GM12865 (cell line): ENCODE data around the gene RNF135.
"Not testable (repeated sequence)": the region's sequence is repeated elsewhere in the genome, so short reads cannot be mapped to it uniquely, and the experiment has no call there.

ENCODE experiments used
- DNase-seq: peaks from one replicate; pipeline ENCODE4 v3.0.0; 2010; ENCODE audit warnings: low read depth
- H3K4me3 ChIP-seq: 2 replicates; pipeline ENCODE4 v1.5.1; 2011; ENCODE audit warnings: mild to moderate bottlenecking, low read depth, low read length, control low read depth
- TF ChIP-seq, protein P1 (sequence below): IDR thresholded peaks from 2 replicates; pipeline ENCODE4 v1.5.1; 2011; ENCODE audit warnings: low read length, control low read depth, low read depth, inconsistent platforms; ENCODE audit not compliant: insufficient read depth; ENCODE audit errors: missing control alignments

Gene RNF135

DNA sequence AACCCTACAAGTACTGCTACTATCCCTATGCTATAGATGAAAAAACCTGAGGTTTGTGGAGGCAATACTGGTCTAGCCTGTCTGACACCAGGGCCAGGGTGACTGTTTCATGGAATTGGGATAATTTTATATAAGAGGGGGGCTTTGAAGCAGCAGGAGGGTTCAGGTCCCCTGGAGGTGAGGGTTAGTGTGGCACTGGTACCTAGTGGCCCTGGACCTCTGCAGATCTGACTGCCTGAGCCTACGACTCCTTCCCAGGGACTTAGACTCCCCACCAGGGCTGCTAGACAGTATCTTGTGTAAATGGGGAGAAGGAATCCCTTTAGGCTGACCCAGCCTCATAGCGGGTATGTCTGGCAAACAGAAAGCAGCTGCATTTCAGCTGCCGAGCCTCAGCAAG lies 42.3 kb upstream of the RNF135 start:
- DNase-seq, result no peak
- TF ChIP-seq, protein P1, sequence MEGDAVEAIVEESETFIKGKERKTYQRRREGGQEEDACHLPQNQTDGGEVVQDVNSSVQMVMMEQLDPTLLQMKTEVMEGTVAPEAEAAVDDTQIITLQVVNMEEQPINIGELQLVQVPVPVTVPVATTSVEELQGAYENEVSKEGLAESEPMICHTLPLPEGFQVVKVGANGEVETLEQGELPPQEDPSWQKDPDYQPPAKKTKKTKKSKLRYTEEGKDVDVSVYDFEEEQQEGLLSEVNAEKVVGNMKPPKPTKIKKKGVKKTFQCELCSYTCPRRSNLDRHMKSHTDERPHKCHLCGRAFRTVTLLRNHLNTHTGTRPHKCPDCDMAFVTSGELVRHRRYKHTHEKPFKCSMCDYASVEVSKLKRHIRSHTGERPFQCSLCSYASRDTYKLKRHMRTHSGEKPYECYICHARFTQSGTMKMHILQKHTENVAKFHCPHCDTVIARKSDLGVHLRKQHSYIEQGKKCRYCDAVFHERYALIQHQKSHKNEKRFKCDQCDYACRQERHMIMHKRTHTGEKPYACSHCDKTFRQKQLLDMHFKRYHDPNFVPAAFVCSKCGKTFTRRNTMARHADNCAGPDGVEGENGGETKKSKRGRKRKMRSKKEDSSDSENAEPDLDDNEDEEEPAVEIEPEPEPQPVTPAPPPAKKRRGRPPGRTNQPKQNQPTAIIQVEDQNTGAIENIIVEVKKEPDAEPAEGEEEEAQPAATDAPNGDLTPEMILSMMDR, result no peak
- no peak overlapping the region for H3K4me3 ChIP-seq

DNA sequence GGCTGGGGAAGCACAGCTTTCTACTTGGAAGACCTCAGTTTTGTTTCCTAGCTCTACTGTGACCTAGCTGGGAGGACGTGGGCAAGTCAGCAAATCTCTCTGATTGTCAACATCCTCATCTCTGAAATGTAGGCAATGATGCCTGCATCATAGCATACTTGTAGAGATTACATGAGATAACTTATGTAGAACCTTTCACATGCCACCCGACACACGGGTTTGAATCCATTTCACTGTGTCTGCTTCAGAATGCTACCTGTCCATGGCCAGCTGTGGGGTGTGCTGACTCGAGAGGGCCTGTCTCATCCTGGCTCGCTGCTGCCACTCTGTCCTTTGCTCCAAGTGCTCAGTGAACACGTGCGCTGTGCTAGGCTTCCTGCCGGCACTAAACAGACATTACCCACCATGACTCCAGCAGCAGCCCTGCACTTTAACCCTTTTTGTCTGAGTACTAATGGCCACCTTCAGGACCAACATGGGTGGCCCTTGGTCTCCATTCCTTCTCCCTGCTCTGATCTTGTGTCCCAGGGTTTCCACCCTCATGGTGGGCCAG lies 41.7 kb upstream of the RNF135 start:
- TF ChIP-seq, protein P1, result no peak
- DNase-seq, result no peak
- no peak overlapping the region for H3K4me3 ChIP-seq

DNA sequence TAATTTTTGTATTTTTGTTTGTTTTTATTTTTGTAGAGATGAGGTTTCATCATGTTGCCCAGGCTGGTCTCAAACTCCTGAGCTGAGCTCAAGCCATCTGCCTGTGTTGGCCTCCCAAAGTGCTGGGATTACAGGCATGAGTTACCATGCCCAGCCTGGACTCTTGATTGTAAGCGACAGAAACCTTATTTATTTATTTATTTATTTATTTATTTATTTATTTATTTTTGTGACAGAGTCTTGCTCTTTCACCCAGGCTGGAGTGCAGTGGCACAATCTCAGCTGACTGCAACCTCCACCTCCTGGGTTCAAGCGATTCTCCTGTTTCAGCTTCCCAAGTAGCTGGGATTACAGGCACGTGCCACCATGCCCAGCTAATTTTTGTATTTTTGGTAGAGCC lies 41.0 kb upstream of the RNF135 start:
- not testable (repeated sequence) for DNase-seq, H3K4me3 ChIP-seq

DNA sequence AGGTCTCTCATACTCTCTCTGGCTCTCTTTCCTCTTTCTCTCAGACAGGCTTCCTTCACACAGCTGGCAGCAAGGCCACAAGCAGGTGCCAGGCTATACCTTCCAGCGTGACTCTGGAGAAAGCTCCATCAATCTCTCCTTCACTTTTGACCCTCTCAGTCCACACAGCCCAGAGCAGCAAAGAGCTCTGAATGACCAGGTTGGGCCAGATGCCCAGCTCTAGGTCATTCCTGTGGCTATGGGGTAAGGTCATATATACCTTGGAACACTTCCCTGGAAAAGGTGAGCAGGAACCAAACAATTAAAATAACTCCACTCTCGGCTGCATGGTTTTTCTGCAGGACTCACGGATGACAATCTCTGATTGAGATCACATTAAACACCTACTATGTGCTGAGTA lies 40.3 kb upstream of the RNF135 start:
- no peak for DNase-seq
- TF ChIP-seq, protein P1, result no peak
- no peak overlapping the region for H3K4me3 ChIP-seq

DNA sequence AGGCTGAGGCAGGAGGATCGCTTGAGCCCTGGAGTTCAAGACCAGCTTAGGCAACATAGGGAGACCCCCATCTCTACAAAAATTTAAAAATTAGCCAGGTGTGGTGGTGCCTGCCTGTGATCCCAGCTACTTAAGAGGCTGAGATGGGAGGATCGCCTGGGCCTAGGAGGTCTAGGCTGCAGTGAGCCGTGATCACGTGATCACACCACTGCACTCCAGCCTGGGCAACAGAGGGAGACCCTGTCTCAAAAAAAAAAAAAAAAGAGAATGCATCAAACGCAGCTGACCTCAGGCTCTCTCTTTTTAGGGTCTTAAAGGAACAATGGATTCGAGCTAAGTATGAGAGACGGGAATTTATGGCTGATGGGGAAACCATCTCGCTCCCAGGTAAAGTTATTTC lies 39.3 kb upstream of the RNF135 start:
- not testable (repeated sequence) for H3K4me3 ChIP-seq, DNase-seq

DNA sequence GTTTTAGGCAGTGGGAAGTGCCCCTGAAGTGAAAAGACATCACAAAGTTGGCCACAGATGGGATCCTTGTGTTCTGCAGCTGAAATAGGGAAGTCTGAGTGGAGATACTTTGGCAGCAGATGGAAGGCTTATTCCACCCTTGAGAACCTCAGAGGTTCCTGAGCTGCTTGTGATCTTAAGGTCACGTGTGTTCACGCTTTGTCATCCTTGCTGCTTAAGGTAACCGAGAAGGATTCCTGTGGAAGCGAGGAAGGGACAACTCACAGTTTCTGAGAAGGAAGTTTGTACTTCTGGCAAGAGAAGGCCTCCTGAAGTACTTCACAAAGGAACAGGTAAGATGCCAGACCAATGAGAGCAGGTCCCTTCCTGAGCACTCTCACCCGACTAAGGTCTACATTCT lies 36.9 kb upstream of the RNF135 start:
- TF ChIP-seq, protein P1, result no peak
- no peak for DNase-seq
- H3K4me3 ChIP-seq, result no peak overlapping the region

DNA sequence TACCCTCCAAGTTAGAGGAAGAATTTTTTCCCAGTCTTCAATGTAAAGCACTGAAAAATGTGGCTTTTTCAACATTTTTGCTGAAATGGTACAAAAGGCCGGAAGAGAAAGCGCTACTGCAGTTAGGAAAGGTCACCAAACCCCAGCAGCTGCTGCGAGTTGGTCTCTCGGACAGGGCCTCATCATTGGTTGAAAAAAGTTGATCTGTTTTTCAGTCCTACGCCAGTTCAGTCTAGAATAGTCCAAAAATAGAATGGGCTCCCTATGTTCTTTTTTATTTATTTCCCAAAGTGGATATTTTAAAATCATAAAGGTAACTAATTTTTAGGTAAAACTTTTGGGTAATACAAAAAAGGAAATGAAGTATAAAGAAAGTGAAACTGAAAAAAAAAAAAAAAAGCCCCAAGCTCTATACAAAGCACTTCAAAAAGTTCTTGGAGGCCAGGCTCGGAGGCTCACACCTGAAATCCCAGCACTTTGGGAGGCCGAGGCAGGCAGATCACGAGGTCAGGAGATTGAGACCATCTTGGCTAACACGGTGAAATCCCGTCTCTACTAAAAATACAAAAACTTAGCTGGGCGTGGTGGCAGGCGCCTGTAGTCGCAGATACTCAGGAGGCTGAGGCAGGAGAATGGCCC lies 31.7 kb upstream of the RNF135 start:
- DNase-seq, result peak; percentile 65
- TF ChIP-seq, protein P1, result no peak
- H3K4me3 ChIP-seq, result peak overlapping the region; percentile 21; the same call in 1 of the 2 replicates

DNA sequence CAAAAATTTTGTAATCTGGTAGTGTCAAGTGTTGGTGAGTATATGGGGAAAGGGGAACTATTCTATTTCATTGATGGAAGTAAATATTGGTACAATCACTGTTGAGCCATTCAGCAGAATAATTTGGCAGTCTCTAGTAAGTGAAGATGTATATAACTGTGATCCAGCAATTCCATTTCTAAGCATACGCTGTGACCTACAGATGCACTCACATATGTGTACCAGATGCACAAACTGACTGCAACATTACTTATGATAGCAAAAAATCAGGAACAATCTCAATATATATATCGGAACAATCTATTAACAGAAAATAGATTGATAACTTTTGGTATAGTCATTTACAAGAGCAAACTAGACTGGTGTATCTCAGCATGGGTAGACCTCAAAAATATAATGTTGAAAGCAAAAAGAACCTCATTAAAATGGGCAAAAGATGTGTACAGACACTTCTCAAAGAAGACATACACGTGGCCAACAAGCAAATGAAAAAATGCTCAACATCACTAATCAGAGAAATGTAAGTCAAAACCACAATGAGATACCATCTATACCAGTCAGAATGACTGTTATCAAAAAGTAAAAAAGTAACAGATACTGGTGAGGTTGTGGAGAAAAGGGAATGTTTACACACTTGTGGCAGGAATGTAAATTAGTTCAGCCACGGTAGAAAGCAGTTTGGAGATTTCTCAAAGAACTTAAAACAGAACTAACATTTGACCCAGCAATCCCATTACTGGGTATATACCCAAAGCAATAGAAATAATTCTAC lies 28.3 kb upstream of the RNF135 start:
- no peak for DNase-seq
- no peak overlapping the region for H3K4me3 ChIP-seq
- TF ChIP-seq, protein P1, result no peak
